H1 (cell line): ENCODE measurements around the gene MCUR1. TPM values are rescaled to one million over a fixed set of nuclear protein-coding genes. Genes with fewer than 3 reads are reported as not detected.

Experiments
- CTCF ChIA-PET: fragments of 300-600 bp; sonication (Branson Sonifier 250); formaldehyde crosslinking; loops from one replicate; lab custom pipeline; 2021; ENCODE audit not compliant: partially characterized antibody; lab: Charles Lee
- POLR2A ChIA-PET: fragments of 300-600 bp; sonication (Branson Sonifier 250); formaldehyde crosslinking; loops from one replicate; lab custom pipeline; 2021; ENCODE audit warnings: inconsistent platforms; ENCODE audit not compliant: partially characterized antibody; lab: Charles Lee
- DNase-seq, 2 experiments: peaks; one replicate each; pipeline versions ENCODE4 v3.0.0 to v3.0.0-alpha.2; 2010 to 2022; ENCODE audit warnings: low spot score in 2 of 2, low read depth in 1 of 2, mixed read lengths in 1 of 2
- FAIRE-seq: peaks from 2 replicates; lab custom pipeline; 2011; peaks lifted over from hg19 to GRCh38; lab: Jason Lieb, UNC
- H2AFZ ChIP-seq: 2 replicates; pipeline ENCODE4 v1.8.1; 2012; ENCODE audit warnings: low read length, inconsistent platforms
- H2AK5ac ChIP-seq: 2 replicates; pipeline ENCODE4 v1.6.1; 2013; ENCODE audit warnings: low read depth, low read length
- H2BK120ac ChIP-seq: replicated peaks from 2 replicates; pipeline ENCODE3; 2013; ENCODE audit warnings: low read depth, low read length, inconsistent platforms
- H2BK12ac ChIP-seq: 2 replicates; pipeline ENCODE4 v1.6.1; 2013; ENCODE audit warnings: low read depth, low read length
- H2BK15ac ChIP-seq: 2 replicates; pipeline ENCODE4 v1.6.1; 2013; ENCODE audit warnings: low read length
- H2BK20ac ChIP-seq: 2 replicates; pipeline ENCODE4 v1.6.1; 2013; ENCODE audit warnings: low read length
- H2BK5ac ChIP-seq: 2 replicates; pipeline ENCODE4 v1.6.1; 2013; ENCODE audit warnings: low read depth, low read length
- H3K14ac ChIP-seq: 2 replicates; pipeline ENCODE4 v1.6.1; 2013; ENCODE audit warnings: inconsistent platforms; ENCODE audit not compliant: insufficient read length
- H3K18ac ChIP-seq: 2 replicates; pipeline ENCODE4 v1.6.1; 2013; ENCODE audit warnings: low read length; ENCODE audit errors: extremely low read depth
- H3K23ac ChIP-seq: 2 replicates; pipeline ENCODE4 v1.6.1; 2013; ENCODE audit warnings: inconsistent platforms; ENCODE audit not compliant: insufficient read length
- H3K23me2 ChIP-seq: 2 replicates; pipeline ENCODE4 v1.6.1; 2013; ENCODE audit warnings: low read depth, low read length
- H3K27ac ChIP-seq: 2 replicates; pipeline ENCODE4 v1.6.1; 2011; ENCODE audit warnings: low read depth, low read length, inconsistent platforms
- H3K27me3 ChIP-seq, 4 experiments: replicated peaks in 1 of 4; 1 replicate in 1 of 4; 2 replicates in 3 of 4; pipeline versions ENCODE4 v1.6.1 to v1.8.1; 2011 to 2013; ENCODE audit warnings: low read length in 3 of 4, mild to moderate bottlenecking in 3 of 4, inconsistent platforms in 2 of 4, mixed read lengths in 2 of 4, moderate library complexity in 1 of 4; ENCODE audit not compliant: control insufficient read depth in 3 of 4, insufficient read depth in 3 of 4; ENCODE audit errors: extremely low read depth in 1 of 4
- H3K36me3 ChIP-seq, 4 experiments: 2 replicates each; pipeline versions ENCODE4 v1.6.1 to v1.8.1; 2011 to 2013; ENCODE audit warnings: mild to moderate bottlenecking in 4 of 4, low read length in 3 of 4, moderate library complexity in 2 of 4, control low read depth in 1 of 4, inconsistent platforms in 1 of 4; ENCODE audit not compliant: insufficient read depth in 4 of 4, control insufficient read depth in 2 of 4
- H3K4ac ChIP-seq: replicated peaks from 2 replicates; pipeline ENCODE3; 2013; ENCODE audit warnings: low read length, low read depth, mixed read lengths, inconsistent platforms; ENCODE audit not compliant: insufficient read length
- H3K4me1 ChIP-seq, 4 experiments: replicated peaks in 1 of 4; 1 replicate in 1 of 4; 2 replicates in 3 of 4; pipeline versions ENCODE4 v1.6.1 to v1.8.1; 2011 to 2013; ENCODE audit warnings: low read length in 3 of 4, inconsistent platforms in 2 of 4, mixed read lengths in 1 of 4; ENCODE audit not compliant: insufficient read depth in 4 of 4, control insufficient read depth in 3 of 4
- H3K4me2 ChIP-seq, 2 experiments: 2 replicates each; pipeline versions ENCODE4 v1.6.1 to v1.8.1; 2011 to 2013; ENCODE audit warnings: low read depth in 2 of 2, low read length in 2 of 2, control low read depth in 1 of 2, inconsistent platforms in 1 of 2, mild to moderate bottlenecking in 1 of 2; ENCODE audit not compliant: insufficient read depth in 1 of 2
- H3K4me3 ChIP-seq, 4 experiments: fragments of 200-600, 300-600 bp in 1 of 4; sonication (generic), shearing (Covaris generic), sonication (Bioruptor Twin) in 1 of 4; 2 replicates each; pipeline versions ENCODE4 v1.5.1 to v1.8.1; 2011 to 2016; ENCODE audit warnings: low read length in 4 of 4, low read depth in 3 of 4, control low read depth in 2 of 4, inconsistent platforms in 2 of 4, mild to moderate bottlenecking in 2 of 4, mixed read lengths in 1 of 4, moderate library complexity in 1 of 4; ENCODE audit not compliant: insufficient read depth in 2 of 4; ENCODE audit errors: extremely low read depth in 1 of 4
- H3K56ac ChIP-seq: replicated peaks from 2 replicates; pipeline ENCODE3; 2013; ENCODE audit warnings: low read depth, mild to moderate bottlenecking, mixed read lengths, low read length, inconsistent platforms; ENCODE audit not compliant: insufficient read length
- H3K79me1 ChIP-seq: 2 replicates; pipeline ENCODE4 v1.6.1; 2013; ENCODE audit warnings: low read depth, low read length, control low read depth
- H3K79me2 ChIP-seq, 2 experiments: 2 replicates each; pipeline versions ENCODE4 v1.6.1 to v1.8.1; 2012 to 2013; ENCODE audit warnings: low read length in 2 of 2, mild to moderate bottlenecking in 2 of 2, inconsistent platforms in 1 of 2; ENCODE audit not compliant: insufficient read depth in 2 of 2, control insufficient read depth in 1 of 2
- H3K9ac ChIP-seq, 4 experiments: replicated peaks in 1 of 4; 1 replicate in 1 of 4; 2 replicates in 3 of 4; pipeline versions ENCODE4 v1.6.1 to v1.8.1; 2011 to 2013; ENCODE audit warnings: low read depth in 3 of 4, low read length in 3 of 4, control low read depth in 2 of 4, mild to moderate bottlenecking in 2 of 4, moderate library complexity in 2 of 4, inconsistent platforms in 1 of 4; ENCODE audit errors: extremely low read depth in 1 of 4
- H3K9me3 ChIP-seq, 2 experiments: 2 replicates each; pipeline versions ENCODE4 v1.6.1 to v1.8.1; 2012 to 2013; ENCODE audit warnings: mild to moderate bottlenecking in 2 of 2, moderate library complexity in 2 of 2, control low read depth in 1 of 2, inconsistent platforms in 1 of 2, low read depth in 1 of 2, low read length in 1 of 2, mixed read lengths in 1 of 2; ENCODE audit not compliant: insufficient read depth in 2 of 2
- H4K20me1 ChIP-seq, 2 experiments: replicated peaks in 1 of 2; 2 replicates each; pipeline versions ENCODE3 to v1.8.1; 2011 to 2013; ENCODE audit warnings: inconsistent platforms in 2 of 2, low read length in 2 of 2, mild to moderate bottlenecking in 1 of 2; ENCODE audit not compliant: insufficient read depth in 2 of 2, control insufficient read depth in 1 of 2
- H4K5ac ChIP-seq: 2 replicates; pipeline ENCODE4 v1.6.1; 2013; ENCODE audit warnings: low read length, low read depth, mixed read lengths, inconsistent platforms; ENCODE audit not compliant: insufficient read length
- H4K8ac ChIP-seq: 2 replicates; pipeline ENCODE4 v1.8.0; 2013; ENCODE audit warnings: mild to moderate bottlenecking, moderate library complexity, low read length, inconsistent platforms; ENCODE audit not compliant: insufficient read depth; ENCODE audit errors: extremely low read depth
- H4K91ac ChIP-seq: replicated peaks from 2 replicates; pipeline ENCODE3; 2013; ENCODE audit warnings: low read length, mixed read lengths, inconsistent platforms; ENCODE audit not compliant: insufficient read length
- MAX ChIP-seq: IDR thresholded peaks from 2 replicates; pipeline ENCODE4 v1.6.1; 2012; ENCODE audit warnings: inconsistent platforms
- RAD21 ChIP-seq, 2 experiments: IDR thresholded peaks in 1 of 2; conservative IDR thresholded peaks in 1 of 2; 2 replicates each; pipeline ENCODE4 v1.6.1; 2011; ENCODE audit warnings: low read depth in 2 of 2, low read length in 2 of 2, improper control_type of control experiment in 1 of 2, inconsistent platforms in 1 of 2, mild to moderate bottlenecking in 1 of 2, moderate library complexity in 1 of 2
- ZNF274 ChIP-seq: IDR thresholded peaks from 2 replicates; pipeline ENCODE4 v1.7.0; 2012; ENCODE audit warnings: low read length, borderline replicate concordance; ENCODE audit errors: extremely low read depth
- WGBS, 2 experiments: shearing (Covaris generic) in 1 of 2; methylation state at CpG; one replicate each; pipeline versions ENCODE4 v1.1.6 to v1.1.7; 2013 to 2015; ENCODE audit warnings: low lambda C conversion rate in 2 of 2, mixed read lengths in 2 of 2, inconsistent platforms in 1 of 2, low coverage in 1 of 2, missing lambda C conversion rate in 1 of 2; ENCODE audit not compliant: insufficient replicate concordance in 2 of 2, insufficient coverage in 1 of 2, insufficient read length in 1 of 2; ENCODE audit errors: extremely low coverage in 1 of 2, missing lambda C conversion rate in 1 of 2; 5-methylcytosine and 5-hydroxymethylcytosine counted together
- polyA plus RNA-seq, 7 experiments: library from polyadenylated mRNA; depleted of rRNA in 3 of 7; stranded (reverse) in 5 of 7; unstranded in 2 of 7; fragments of >200 nt in 5 of 7; fragments of 200-250 nt in 2 of 7; gene quantifications; 1 replicate in 5 of 7; 2 replicates in 1 of 7; 4 replicates in 1 of 7; pipeline versions ENCODE4 v1.2.1 to v1.2.3, GENCODE V29; 2011 to 2013; ENCODE audit warnings: missing spikeins in 2 of 7, mixed read lengths in 2 of 7
- total RNA-seq: library from RNA; stranded (reverse); fragmentation: NEBNext Ultra II Directional; extraction: Animal tissue kit (Norgen Biotek cat#: 25700); gene quantifications from 2 replicates; pipeline ENCODE4 v1.2.1, GENCODE V29; 2021
- TF ChIP-seq, protein P1 (sequence below): IDR thresholded peaks from 2 replicates; pipeline ENCODE4 v1.6.1; 2012; ENCODE audit warnings: inconsistent platforms

MCUR1 gene
- total and polyA plus RNA-seq, 2 of the 8 experiments (the other 6 are each of a cell fraction or from before 2014, with no cell fraction given) = 9.6 to 37.3 TPM

DNA sequence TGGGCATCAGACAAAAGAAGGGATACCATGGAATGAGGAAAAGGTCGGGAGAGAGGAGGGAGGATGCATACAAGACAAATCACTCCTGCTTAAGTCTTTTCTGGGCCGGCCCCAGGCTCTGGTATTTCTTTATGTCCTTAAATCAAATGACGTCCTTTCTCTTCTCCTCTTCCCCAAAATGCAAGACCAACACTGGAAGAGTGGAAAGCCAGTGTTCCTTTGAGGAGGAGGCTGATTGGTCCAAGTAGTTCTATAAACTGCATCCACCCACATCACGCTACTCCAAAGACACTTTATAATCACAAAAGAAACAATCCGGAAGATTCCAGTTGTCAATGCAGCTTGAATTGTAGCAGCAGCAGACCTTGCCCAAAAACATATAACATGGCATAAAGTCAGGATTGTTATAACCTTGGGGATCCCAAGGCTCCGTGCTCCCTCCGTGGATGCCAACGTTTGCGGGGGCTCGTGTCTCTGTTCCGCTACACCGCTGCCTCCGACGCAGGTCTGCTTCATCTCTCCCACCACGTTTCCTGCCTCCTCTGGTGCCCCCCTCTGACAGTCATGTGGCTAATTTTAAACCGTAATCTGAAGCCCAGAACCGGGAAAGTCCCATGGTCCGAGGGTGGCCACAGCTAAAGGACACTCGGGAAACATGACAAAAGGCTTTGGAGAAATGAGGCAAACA lies 47.1 kb downstream of the MCUR1 start:
- Histone ChIP-seq H3K4me2 (peak overlapping the region in 1 of 2 experiments; percentile 30; a peak in 2 of 4 replicates), H2BK120ac (no peak overlapping the region), H3K56ac (no peak overlapping the region), H3K27me3 (no peaks in the 10 kb centered on the region), H2BK20ac (peak overlapping the region; percentile 72; the same call in 1 of the 2 replicates), H3K18ac (no peak overlapping the region), H4K5ac (no peak overlapping the region), H3K36me3 (no peaks in the 10 kb centered on the region), H3K4me1 (peaks cover 0 to 4% (median under 1%) of the 10 kb centered on the region in 4 experiments; a peak in 2 of 7 replicates), H3K4ac (no peak overlapping the region), H2AFZ (0 out of 2 replicates have a peak overlapping the region, but pooled peaks have one; percentile 43), H3K23ac (no peak overlapping the region), H3K4me3 (no peak overlapping the region), H3K23me2 (no peaks in the 10 kb centered on the region), H2AK5ac (no peak overlapping the region), H4K8ac (no peak overlapping the region), H2BK15ac (no peak overlapping the region), H2BK12ac (no peak overlapping the region; the same call in 1 of the 2 replicates), H4K91ac (peak overlapping the region; percentile 4), H4K20me1 (no peaks in the 10 kb centered on the region), H3K9me3 (peaks cover 0 to 6% of the 10 kb centered on the region in 2 experiments; a peak in 1 of 4 replicates), H3K14ac (no peak overlapping the region), H3K9ac (no peak overlapping the region), H3K27ac (no peak overlapping the region), H3K79me2 (no peaks in the 10 kb centered on the region), H3K79me1 (no peaks in the 10 kb centered on the region), H2BK5ac (0 out of 2 replicates have a peak overlapping the region, but pooled peaks have one; percentile 10)
- DNase-seq (no peak), FAIRE-seq (no peak)
- ChIA-PET CTCF (interaction anchor here (0.7 kb wide), 1 partner anchor 278 kb away, joined by 3 read pairs; no protein-coding TSS in a partner anchor), POLR2A (interaction anchor here (0.6 kb wide), 1 partner anchor 88 kb away, joined by 3 read pairs; no protein-coding TSS in a partner anchor)
- WGBS, 2 experiments = 57% methylated on average over 18 of the region's 19 CpGs; no CpG with 5 or more reads in 1 of the 2 experiments
- TF ChIP-seq RAD21 (IDR thresholded peaks at IDR 0.05 in 1 of 2, conservative IDR thresholded peaks at IDR 0.05 in 1 of 2; ENCODE audit: low read depth in 2 of 2, low read length in 2 of 2) (peak in 1 of 2 experiments; percentile 30; a peak in 2 of 4 replicates), ZNF274 (no peak), MAX (peak; percentile 59)
- TF ChIP-seq, protein P1, sequence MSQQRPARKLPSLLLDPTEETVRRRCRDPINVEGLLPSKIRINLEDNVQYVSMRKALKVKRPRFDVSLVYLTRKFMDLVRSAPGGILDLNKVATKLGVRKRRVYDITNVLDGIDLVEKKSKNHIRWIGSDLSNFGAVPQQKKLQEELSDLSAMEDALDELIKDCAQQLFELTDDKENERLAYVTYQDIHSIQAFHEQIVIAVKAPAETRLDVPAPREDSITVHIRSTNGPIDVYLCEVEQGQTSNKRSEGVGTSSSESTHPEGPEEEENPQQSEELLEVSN = 0 out of 2 replicates have a peak, but pooled peaks have one; percentile 23
